Immature natural killer cell (primary cell): ENCODE measurements around the gene YIPF1. TPM values are rescaled to one million over a fixed set of nuclear protein-coding genes. Genes with fewer than 3 reads are reported as not detected.
A peak's percentile ranks its signal among the peaks of the same experiment; 100 is the strongest.

ENCODE experiments used
- DNase-seq, 3 donors: peaks; one replicate each; pipeline ENCODE4 v3.0.0; 2022; ENCODE audit warnings: mixed read lengths in 1 of 3
- H3K27ac Mint-ChIP-seq, 6 donors: one replicate each; pipeline ENCODE4 v1.8.0; 2020; ENCODE audit warnings: mixed read lengths in 6 of 6, mild to moderate bottlenecking in 5 of 6, inconsistent platforms in 4 of 6, moderate library complexity in 3 of 6
- H3K27me3 Mint-ChIP-seq, 3 donors: one replicate each; pipeline ENCODE4 v1.8.0; 2020 to 2021; ENCODE audit warnings: low read depth in 3 of 3, mild to moderate bottlenecking in 3 of 3, mixed read lengths in 3 of 3, moderate library complexity in 3 of 3, inconsistent platforms in 1 of 3
- H3K36me3 Mint-ChIP-seq, 3 donors: one replicate each; pipeline ENCODE4 v1.8.0; 2020; ENCODE audit warnings: mixed read lengths in 3 of 3, inconsistent platforms in 2 of 3, mild to moderate bottlenecking in 2 of 3
- H3K4me1 Mint-ChIP-seq, 2 donors: one replicate each; pipeline ENCODE4 v1.8.0; 2020; ENCODE audit warnings: inconsistent platforms in 2 of 2, mild to moderate bottlenecking in 2 of 2, mixed read lengths in 2 of 2, moderate library complexity in 1 of 2
- H3K4me3 Mint-ChIP-seq, 5 donors: one replicate each; pipeline ENCODE4 v1.8.0; 2020; ENCODE audit warnings: mild to moderate bottlenecking in 5 of 5, mixed read lengths in 5 of 5, inconsistent platforms in 3 of 5, moderate library complexity in 3 of 5
- H3K9me3 Mint-ChIP-seq, 6 donors: one replicate each; pipeline ENCODE4 v1.8.0; 2020; ENCODE audit warnings: mild to moderate bottlenecking in 6 of 6, mixed read lengths in 6 of 6, inconsistent platforms in 4 of 6, moderate library complexity in 3 of 6
- polyA plus RNA-seq, 3 donors: library from polyadenylated mRNA; unstranded; fragments of 300-500 nt; fragmentation: Illumina TruSeq; gene quantifications; one replicate each; pipeline ENCODE4 v1.2.3, GENCODE V29; 2021

The YIPF1 gene
- polyA plus RNA-seq, 3 donors from 2014 or later, result 28.7 to 35.7 (median 29.4) TPM

GRCh38 chr1:53850082-53850673 is 39.4 kb downstream of the YIPF1 start:
- peaks cover 0 to 11% (median 6%) of the 10 kb centered on the region in 3 donors for H3K27me3 Mint-ChIP-seq
- H3K4me1 Mint-ChIP-seq, result no peaks in the 10 kb centered on the region
- no peak overlapping the region for H3K27ac Mint-ChIP-seq
- H3K9me3 Mint-ChIP-seq, result no peaks in the 10 kb centered on the region
- H3K36me3 Mint-ChIP-seq, result peaks cover 16 to 32% (median 26%) of the 10 kb centered on the region in 3 donors
- H3K4me3 Mint-ChIP-seq, result no peak overlapping the region
- no peak for DNase-seq

- Mint-ChIP-seq H3K9me3 (no peaks in the 10 kb centered on the region), H3K27ac (no peak overlapping the region), H3K27me3 (peaks cover 2 to 11% (median 8%) of the 10 kb centered on the region in 3 donors), H3K4me1 (no peaks in the 10 kb centered on the region), H3K4me3 (no peak overlapping the region), H3K36me3 (peaks cover 12 to 15% (median 12%) of the 10 kb centered on the region in 3 donors)
- no peak for DNase-seq
Observed at GRCh38 chr1:53847980-53848379, 41.6 kb downstream of the YIPF1 start.

- H3K4me3 Mint-ChIP-seq, result no peak overlapping the region
- no peak overlapping the region for H3K27ac Mint-ChIP-seq
- H3K9me3 Mint-ChIP-seq, result peaks cover 0 to 8% (median 5%) of the 10 kb centered on the region in 6 donors
Observed at GRCh38 chr1:53842347-53842746, 47.2 kb downstream of the YIPF1 start.

GRCh38 chr1:53838654-53838974 is 51.0 kb downstream of the YIPF1 start:
- Mint-ChIP-seq H3K4me1 (peaks cover 24 to 36% of the 10 kb centered on the region in 2 donors), H3K9me3 (peaks cover 0 to 8% (median 5%) of the 10 kb centered on the region in 6 donors), H3K36me3 (peaks cover 0 to 3% (median 0%) of the 10 kb centered on the region in 3 donors), H3K27me3 (peaks cover 1 to 8% (median 4%) of the 10 kb centered on the region in 3 donors), H3K27ac (peak overlapping the region; percentile 95 to 98 (median 98)), H3K4me3 (peak overlapping the region; percentile 95 to 99 (median 97))
- no peak for DNase-seq

More at GRCh38 chr1:53842347-53842746, 47.2 kb downstream of the YIPF1 start:
- no peak for DNase-seq
- H3K36me3 Mint-ChIP-seq, result peaks cover 0 to 3% (median 0%) of the 10 kb centered on the region in 3 donors
- H3K27me3 Mint-ChIP-seq, result peaks cover 6 to 11% (median 7%) of the 10 kb centered on the region in 3 donors
- H3K4me1 Mint-ChIP-seq, result peaks cover 14 to 18% of the 10 kb centered on the region in 2 donors

GRCh38 chr1:53837924-53838653 is 51.5 kb downstream of the YIPF1 start, which contains the start of gene NDC1:
TSS of gene NDC1 (minus strand) at chr1:53838296. CDS start at chr1:53838261, 35 bp downstream.
- Mint-ChIP-seq H3K9me3 (peaks cover 0 to 8% (median 5%) of the 10 kb centered on the region in 6 donors), H3K27me3 (peaks cover 0 to 8% (median 4%) of the 10 kb centered on the region in 3 donors), H3K36me3 (peaks cover 0 to 3% (median 0%) of the 10 kb centered on the region in 3 donors), H3K27ac (peak within 1 kb of the TSS; percentile 95 to 98 (median 98)), H3K4me3 (peak within 1 kb of the TSS; percentile 95 to 99 (median 97)), H3K4me1 (peaks cover 24 to 36% of the 10 kb centered on the region in 2 donors)
- DNase-seq, result peak; percentile 92

GRCh38 chr1:53837646-53837923 is 52.0 kb downstream of the YIPF1 start:
- H3K36me3 Mint-ChIP-seq, result peaks cover 0 to 3% (median 0%) of the 10 kb centered on the region in 3 donors
- peaks cover 0 to 8% (median 4%) of the 10 kb centered on the region in 3 donors for H3K27me3 Mint-ChIP-seq
- no peak for DNase-seq
- H3K4me3 Mint-ChIP-seq, result peak overlapping the region; percentile 95 to 99 (median 97)
- H3K4me1 Mint-ChIP-seq, result peaks cover 24 to 36% of the 10 kb centered on the region in 2 donors
- peak overlapping the region; percentile 95 to 98 (median 98) for H3K27ac Mint-ChIP-seq
- H3K9me3 Mint-ChIP-seq, result peaks cover 0 to 6% (median 4%) of the 10 kb centered on the region in 6 donors

- no peak overlapping the region for H3K4me3 Mint-ChIP-seq
- no peak overlapping the region for H3K27ac Mint-ChIP-seq
- H3K9me3 Mint-ChIP-seq, result no peaks in the 10 kb centered on the region
- no peak for DNase-seq
- H3K27me3 Mint-ChIP-seq, result peaks cover 0 to 6% (median 0%) of the 10 kb centered on the region in 3 donors
- H3K36me3 Mint-ChIP-seq, result no peaks in the 10 kb centered on the region
- peaks cover 24 to 36% of the 10 kb centered on the region in 2 donors for H3K4me1 Mint-ChIP-seq
Observed at GRCh38 chr1:53835491-53835890, 54.1 kb downstream of the YIPF1 start.

- Mint-ChIP-seq H3K36me3 (no peaks in the 10 kb centered on the region), H3K9me3 (no peaks in the 10 kb centered on the region), H3K27me3 (peaks cover 0 to 6% (median 0%) of the 10 kb centered on the region in 3 donors), H3K27ac (no peak overlapping the region), H3K4me1 (peaks cover 24 to 36% of the 10 kb centered on the region in 2 donors), H3K4me3 (no peak overlapping the region)
- DNase-seq, result no peak
Observed at GRCh38 chr1:53834776-53835175, 54.8 kb downstream of the YIPF1 start.

- H3K4me1 Mint-ChIP-seq, result peaks cover 17 to 29% of the 10 kb centered on the region in 2 donors
- H3K27ac Mint-ChIP-seq, result no peak overlapping the region
- no peak for DNase-seq
- H3K27me3 Mint-ChIP-seq, result peaks cover 0 to 6% (median 0%) of the 10 kb centered on the region in 3 donors
- peaks cover 0 to 2% (median 0%) of the 10 kb centered on the region in 3 donors for H3K36me3 Mint-ChIP-seq
- no peaks in the 10 kb centered on the region for H3K9me3 Mint-ChIP-seq
- no peak overlapping the region for H3K4me3 Mint-ChIP-seq
Observed at GRCh38 chr1:53833393-53833792, 56.2 kb downstream of the YIPF1 start.

- no peak overlapping the region for H3K27ac Mint-ChIP-seq
- peaks cover 8 to 27% (median 19%) of the 10 kb centered on the region in 3 donors for H3K36me3 Mint-ChIP-seq
Observed at GRCh38 chr1:53826367-53826766, 63.2 kb downstream of the YIPF1 start.

GRCh38 chr1:53825306-53825705 is 64.3 kb downstream of the YIPF1 start:
- no peak overlapping the region for H3K4me3 Mint-ChIP-seq
- no peaks in the 10 kb centered on the region for H3K4me1 Mint-ChIP-seq
- DNase-seq, result no peak
- no peaks in the 10 kb centered on the region for H3K27me3 Mint-ChIP-seq
- H3K36me3 Mint-ChIP-seq, result peaks cover 8 to 28% (median 19%) of the 10 kb centered on the region in 3 donors
- H3K27ac Mint-ChIP-seq, result no peak overlapping the region
- H3K9me3 Mint-ChIP-seq, result no peaks in the 10 kb centered on the region

More at GRCh38 chr1:53826367-53826766, 63.2 kb downstream of the YIPF1 start:
- H3K4me1 Mint-ChIP-seq, result no peaks in the 10 kb centered on the region
- DNase-seq, result no peak
- no peaks in the 10 kb centered on the region for H3K9me3 Mint-ChIP-seq
- H3K27me3 Mint-ChIP-seq, result no peaks in the 10 kb centered on the region
- H3K4me3 Mint-ChIP-seq, result no peak overlapping the region

- no peak for DNase-seq
- no peak overlapping the region for H3K4me3 Mint-ChIP-seq
- H3K4me1 Mint-ChIP-seq, result no peaks in the 10 kb centered on the region
- no peaks in the 10 kb centered on the region for H3K9me3 Mint-ChIP-seq
- H3K36me3 Mint-ChIP-seq, result peaks cover 8 to 32% (median 27%) of the 10 kb centered on the region in 3 donors
- H3K27ac Mint-ChIP-seq, result peak overlapping the region in 1 of 6 donors; percentile 65
- H3K27me3 Mint-ChIP-seq, result no peaks in the 10 kb centered on the region
Observed at GRCh38 chr1:53822931-53823330, 66.7 kb downstream of the YIPF1 start.

GRCh38 chr1:53821380-53821779 is 68.2 kb downstream of the YIPF1 start:
- H3K9me3 Mint-ChIP-seq, result no peaks in the 10 kb centered on the region
- DNase-seq, result no peak
- no peaks in the 10 kb centered on the region for H3K27me3 Mint-ChIP-seq
- peaks cover 11 to 37% (median 32%) of the 10 kb centered on the region in 3 donors for H3K36me3 Mint-ChIP-seq
- no peaks in the 10 kb centered on the region for H3K4me1 Mint-ChIP-seq
- H3K27ac Mint-ChIP-seq, result no peak overlapping the region
- H3K4me3 Mint-ChIP-seq, result no peak overlapping the region

GRCh38 chr1:53819387-53819786 is 70.2 kb downstream of the YIPF1 start:
- Mint-ChIP-seq H3K4me1 (no peaks in the 10 kb centered on the region), H3K36me3 (peaks cover 12 to 38% (median 37%) of the 10 kb centered on the region in 3 donors), H3K27ac (no peak overlapping the region), H3K4me3 (no peak overlapping the region), H3K27me3 (no peaks in the 10 kb centered on the region), H3K9me3 (no peaks in the 10 kb centered on the region)
- no peak for DNase-seq
